Activated CD4-positive, alpha-beta T cell treated with anti-CD3 and anti-CD28 coated beads, Interleukin-2, Interleukin-4, amounts not matched to agents 100 ng/mL and 50 ng/mL, durations not matched to agents 16 hours and 8 hours (primary cell): Measurements from ENCODE around the gene PTGIS.
A peak's percentile ranks its signal among the peaks of the same experiment; 100 is the strongest.

ENCODE experiments used
- DNase-seq: peaks from one replicate; pipeline ENCODE4 v3.0.0-alpha.2; 2020; ENCODE audit warnings: low spot score

PTGIS gene

DNA sequence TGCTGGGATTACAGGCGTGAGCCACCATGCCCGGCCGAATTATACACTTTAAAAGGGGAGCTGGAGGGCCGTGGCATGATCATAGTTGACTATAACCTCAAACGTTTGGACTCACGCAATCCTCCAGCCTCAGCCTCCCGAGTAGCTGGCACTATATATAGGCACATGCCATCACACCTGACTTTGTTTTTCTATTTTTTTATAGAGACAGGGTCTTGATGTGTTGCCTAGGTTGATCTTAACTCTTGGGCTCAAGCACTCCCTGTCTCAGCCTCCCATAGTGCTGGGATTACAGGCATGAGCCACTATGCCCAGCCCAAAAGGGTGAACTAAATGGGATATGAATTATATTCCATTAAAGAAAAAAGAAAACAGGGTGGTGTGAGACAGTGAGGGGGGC, 7.8 kb downstream of the PTGIS start:
- DNase-seq, result no peak

DNA sequence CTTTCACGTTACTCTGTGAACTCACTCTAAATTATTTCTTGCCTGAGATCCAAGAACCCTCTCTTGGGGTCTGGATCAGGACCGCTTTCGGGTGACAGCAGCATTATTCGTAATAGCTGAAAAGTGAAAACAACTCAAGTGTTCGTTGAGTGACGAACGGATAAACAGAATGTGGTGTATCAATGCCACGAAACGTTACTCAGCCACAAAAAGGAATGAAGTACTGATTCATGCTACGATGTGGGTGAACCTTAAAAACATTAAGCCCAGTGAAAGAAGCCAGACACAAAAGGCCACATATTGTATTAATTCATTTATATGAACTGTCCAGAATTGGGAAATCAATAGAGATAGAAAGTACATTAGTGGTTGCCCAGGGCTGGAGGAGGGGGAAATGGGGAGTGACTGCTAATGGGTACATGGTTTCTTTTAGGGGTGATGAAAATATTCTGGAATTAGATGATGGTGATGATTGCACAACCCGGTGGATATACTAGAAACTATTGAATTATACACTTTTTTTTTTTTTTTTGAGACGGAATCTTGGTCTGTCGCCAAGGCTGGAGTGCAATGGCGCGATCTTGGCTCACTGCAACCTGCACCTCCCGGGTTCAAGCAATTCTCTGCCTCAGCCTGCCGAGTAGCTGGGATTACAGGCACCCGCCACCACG, 8.4 kb downstream of the PTGIS start:
- no peak for DNase-seq

DNA sequence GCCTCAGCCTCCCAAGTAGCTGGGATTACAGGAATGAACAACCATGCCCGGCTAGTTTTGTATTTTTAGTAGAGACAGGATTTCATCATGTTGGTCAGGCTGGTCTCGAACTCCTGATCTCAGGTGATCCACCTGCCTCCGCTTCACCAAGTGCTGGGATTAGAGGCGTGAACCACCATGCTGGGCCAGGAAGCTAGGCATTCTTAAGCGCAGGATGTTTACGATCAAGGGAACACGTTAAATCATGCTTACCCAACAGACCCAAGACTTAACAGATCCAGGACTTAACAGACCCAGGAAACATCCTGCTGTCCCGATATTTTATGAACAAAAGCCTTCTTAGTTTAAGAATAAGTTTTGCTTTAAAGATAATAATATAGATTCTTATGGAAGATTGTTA, 9.1 kb downstream of the PTGIS start:
- no peak for DNase-seq

DNA sequence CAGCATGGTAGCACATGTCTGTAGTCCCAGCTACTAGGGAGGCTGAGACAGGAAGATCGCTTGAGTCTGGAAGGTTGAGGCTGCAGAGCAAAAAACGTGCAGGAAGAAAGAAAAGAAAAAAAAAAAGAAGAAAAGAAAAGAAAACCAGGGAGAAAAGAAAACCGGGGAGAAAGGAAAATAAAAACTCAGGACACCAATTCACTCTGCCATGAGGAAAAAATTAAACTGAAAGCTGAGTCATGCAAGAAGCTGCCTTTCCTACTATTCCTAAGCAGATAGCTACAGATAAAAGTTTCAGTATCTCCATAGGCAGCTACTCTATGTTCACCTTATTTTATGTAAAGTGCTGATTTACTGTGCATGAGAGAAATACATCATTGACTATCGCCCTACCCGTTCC, 10.5 kb downstream of the PTGIS start:
- no peak for DNase-seq

DNA sequence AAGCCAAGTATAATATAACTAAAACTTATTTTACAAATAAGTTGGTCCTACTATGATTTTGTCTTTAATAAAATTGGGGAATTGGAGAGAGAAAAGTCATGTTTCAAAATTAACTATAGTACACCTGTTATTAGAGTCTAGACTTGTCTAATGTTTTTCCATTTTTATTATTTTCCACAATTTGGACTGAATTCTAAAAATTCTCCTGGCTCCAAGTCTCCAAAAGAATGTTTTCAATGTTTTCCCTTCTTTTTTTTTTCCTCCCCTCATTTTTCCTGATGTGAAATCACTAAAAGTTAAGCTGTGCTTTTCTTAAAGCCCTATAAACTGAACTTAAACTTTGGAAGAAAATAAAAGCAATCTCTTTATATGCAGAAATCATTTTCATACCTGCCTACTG, 11.3 kb downstream of the PTGIS start:
- no peak for DNase-seq

DNA sequence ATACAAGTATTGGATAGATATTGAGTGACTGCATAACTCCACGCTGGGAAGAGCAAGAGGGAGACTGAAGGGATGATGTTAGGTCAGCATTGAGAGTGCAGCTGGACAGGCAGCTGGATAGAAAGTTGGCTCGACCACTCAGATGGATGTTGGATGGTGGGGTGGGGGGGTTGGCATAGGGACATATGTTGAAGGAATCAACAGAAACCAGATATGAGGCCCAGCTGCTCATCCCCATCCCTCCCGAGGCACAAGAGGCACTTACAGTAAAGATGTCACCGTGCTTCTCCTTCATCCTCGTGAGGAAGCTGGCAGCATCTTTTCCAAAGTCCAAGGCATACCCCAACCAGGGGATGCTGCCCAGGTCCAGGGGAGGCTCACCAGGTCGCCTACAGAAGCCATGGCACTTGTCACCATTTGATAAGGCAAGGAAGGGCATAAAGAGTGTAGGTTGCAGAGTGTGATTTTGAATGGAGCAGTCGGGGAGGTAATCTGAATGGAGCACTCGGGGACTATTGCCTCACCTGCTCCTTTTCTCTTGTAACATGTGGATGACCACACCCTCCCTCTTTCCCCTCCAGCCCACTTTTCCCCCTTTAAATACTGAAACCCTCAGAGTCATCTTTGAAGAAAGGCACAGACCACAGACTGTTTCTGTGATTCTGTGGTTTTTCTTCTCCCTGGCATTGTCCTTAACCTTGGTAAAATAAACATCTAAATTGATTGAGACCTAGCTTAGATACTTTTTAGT, 18.0 kb downstream of the PTGIS start:
- peak; percentile 50 for DNase-seq

DNA sequence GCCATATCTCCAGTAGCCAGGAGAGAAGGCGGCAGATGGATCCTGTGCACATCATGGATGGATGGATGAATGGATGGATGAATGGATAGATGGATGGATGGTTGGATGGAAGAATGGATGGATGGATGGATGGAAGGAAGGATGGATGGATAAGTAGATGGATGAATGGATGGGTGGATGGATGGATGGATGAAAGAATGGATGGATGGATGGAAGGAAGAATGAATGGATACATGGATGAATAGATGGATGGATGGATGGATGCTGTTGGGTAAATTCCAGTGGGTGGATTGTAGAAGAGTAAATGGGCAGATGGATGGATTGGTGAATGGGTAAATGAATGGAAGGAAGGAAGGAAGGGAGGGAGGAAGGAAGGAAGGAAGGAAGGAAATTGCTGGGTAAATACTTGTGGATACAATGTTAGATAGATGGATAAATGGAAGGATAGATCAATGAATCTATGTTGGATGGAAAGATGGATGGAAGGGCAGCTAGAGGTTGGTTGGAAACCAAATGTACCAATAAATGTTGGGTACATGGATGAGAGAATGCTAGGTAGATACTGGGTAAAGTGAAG, 19.5 kb downstream of the PTGIS start:
- no peak for DNase-seq

DNA sequence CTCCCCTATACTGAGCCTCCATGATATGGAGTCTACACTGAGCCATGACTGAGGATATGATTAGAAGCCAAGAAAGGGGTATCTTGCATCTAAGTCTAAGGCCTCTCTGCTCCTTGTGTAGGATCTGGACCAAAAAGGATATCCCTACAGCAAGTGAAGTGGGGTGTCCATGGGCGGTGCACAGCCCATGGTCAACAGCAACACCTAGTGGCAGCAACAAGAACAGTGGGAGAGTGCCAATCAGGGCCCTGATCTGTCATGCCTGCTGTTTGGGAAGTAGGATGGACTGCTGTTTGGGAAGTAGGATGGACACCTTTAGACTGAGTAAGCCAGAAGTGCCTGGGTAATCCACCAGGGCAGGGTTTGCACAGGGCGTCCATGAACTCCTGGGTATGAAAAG, 22.4 kb downstream of the PTGIS start:
- DNase-seq, result no peak

DNA sequence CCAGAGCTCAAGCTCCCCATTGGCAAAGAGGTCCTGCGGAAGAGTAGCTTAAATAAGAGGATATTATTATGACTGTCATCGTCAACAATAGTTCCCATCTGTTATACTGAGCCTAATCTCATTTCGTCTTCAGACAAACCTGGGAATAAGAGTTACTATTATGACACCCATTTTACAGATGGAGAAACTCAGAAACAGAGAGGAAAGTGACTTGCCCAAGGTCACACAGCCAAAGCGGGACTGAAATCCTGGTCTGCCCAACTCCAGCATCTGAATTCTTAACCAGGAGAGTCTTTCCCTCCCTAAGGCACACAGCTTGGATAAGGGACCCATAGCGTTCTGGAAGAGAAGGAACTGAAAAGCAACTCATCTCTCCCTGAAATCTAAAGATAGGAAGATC, 23.4 kb downstream of the PTGIS start:
- DNase-seq, result no peak

DNA sequence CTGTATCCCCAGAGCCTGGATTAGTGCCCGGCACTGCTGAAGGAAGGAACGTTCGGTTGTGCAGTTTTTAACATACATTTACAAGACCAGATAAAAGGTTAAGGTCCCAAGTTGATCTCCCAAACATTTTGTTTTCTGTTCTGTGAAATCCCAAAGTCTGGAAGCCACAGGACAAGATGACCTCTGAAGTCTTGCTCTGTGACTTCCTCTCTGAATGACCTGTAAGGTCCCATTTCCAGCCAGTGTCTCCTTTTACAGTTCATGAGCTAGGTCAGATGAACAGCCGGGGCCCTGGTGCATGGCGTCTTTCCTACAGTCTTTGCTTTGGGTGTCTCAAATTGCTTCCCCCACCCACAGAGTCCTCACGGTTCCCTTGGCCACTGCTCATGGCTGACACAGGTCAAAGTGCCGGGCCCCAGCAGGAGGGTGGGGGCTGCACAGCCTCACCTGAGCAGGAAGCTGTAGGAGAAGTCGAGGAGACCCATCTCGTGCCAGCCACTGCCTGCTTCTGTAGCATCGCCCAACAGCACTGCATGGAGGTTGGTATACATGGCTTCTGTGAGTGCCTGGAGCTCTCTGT, 24.0 kb downstream of the PTGIS start:
- DNase-seq, result no peak

DNA sequence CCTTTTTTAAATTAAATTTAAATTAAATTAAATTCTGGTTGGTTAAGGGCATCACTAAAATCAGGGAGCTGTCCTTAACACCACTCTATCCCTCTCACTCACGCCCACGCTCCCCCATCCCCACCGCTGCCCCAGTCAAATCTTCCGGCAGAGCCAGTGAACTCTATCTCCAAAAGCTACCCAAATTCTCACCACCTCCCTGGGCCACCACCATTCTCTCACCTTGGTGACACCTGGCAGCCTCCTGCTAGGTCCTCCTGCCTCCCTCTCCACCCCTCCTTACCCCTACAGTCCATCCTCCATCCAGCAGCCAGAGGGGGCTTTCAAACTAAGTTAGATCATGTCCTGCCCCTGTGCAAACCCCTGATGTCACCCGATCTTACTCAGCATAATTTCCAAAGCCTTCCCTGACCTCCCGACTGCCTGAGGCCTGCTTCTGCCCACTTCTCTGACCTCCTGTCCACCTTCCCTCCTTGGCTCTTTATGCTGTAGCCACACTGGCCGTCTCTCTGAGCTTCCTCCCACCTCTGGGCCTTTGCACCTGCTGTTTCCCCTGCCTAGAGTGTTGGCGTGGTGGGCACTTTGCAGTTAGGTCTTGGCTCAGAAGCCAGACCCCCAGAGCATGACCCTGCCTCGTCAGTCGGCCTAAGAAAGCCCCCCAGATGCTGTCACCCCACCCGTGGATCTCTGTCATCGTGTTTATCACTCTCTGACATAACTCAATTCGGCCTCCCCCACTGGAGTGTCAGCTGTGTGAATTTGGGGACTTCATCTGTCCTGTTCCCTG, 24.7 kb downstream of the PTGIS start:
- no peak for DNase-seq

DNA sequence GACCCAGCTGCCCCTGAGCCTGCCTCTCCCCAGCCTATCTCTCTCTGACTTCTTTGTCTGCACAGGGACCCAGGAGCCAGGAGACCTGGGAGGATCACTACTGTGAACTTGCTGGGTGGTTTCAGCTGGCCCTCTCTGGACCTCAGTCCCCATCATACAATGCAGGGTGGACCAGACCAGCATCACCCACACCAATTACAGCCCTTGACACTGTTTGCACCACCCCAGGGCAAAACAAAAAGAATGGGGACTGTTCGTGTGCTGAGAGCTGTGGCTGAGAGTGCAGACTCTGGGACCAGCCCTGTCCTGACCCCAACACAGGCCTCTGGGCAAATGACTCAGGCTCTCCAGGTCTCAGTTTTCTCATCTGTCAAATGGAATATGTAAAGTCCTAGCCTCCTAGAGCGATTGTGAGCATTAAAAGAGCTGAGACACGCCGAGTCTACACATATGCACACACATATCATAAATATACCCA, 25.4 kb downstream of the PTGIS start:
- no peak for DNase-seq

DNA sequence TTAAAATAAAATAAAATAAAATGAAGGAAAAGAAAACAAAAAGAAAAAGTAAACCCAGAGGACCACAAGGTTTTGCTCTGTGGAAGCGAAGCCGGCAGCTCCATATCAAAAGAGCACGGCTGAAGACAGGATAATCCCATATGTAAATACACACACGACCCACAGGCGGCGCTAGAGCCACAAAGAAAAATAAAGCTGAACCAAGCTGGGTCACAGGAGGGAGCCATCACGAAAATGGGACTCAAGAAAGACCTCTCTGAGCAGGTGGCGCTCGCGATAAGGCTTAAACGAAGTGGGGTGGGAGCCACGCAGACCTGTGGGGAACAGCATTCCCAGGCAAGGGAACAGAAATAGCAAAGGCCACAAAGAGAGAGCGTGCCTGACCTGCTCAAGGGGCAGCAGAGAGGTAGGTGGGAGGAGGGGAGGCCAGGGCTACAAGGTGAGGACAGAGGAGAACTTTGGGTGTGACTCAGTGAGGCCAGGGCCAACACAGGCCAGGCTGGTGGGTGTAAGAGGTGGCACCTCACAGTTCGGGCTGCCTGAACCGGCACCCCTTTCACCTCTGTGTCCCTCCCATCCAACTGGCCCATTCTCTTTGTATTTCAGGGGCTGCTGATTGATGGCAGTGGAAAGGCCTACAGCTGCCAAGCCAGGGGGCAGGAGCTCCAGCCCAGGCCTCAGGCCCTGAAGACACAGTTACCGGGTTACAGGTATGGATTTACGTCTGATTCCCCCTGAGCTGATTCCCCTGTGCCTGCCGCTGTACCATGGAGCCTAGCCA, 26.0 kb downstream of the PTGIS start:
- DNase-seq, result peak; percentile 81

DNA sequence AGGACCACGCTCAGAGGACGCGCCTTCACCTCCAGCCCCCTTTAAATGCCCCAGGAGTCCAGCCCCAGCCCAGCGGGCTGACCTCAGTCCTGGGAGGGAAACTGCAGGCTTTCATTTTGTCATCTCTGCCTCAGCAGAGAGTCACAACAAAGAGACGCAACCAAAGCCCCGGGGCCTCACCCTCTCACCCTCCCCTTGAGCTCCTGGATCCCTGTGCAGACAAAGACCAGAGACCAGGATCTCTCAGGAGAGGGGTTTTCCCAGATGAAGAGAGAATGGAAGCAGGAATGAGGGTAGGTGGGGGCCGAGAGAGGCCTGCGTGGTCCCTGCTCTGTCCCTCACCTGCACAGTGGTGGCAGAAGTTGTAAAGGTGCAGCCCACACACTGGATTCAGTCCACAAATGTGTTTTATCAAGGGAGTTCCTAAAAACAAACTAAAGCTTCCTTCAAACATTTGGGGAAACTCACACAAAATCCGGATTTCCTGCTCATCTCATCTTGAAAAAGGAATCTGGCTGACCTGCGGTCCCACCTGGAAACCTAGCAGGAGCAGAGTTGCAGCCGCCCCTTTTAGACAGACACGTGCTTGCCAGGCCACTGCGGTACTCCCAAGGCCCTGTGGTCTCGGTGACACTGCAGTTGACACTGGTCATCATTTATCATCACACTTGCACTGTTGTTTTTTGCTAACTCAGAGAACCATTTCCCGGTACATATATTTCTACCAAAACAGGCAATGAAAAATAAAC, 27.1 kb downstream of the PTGIS start:
- DNase-seq, result no peak

DNA sequence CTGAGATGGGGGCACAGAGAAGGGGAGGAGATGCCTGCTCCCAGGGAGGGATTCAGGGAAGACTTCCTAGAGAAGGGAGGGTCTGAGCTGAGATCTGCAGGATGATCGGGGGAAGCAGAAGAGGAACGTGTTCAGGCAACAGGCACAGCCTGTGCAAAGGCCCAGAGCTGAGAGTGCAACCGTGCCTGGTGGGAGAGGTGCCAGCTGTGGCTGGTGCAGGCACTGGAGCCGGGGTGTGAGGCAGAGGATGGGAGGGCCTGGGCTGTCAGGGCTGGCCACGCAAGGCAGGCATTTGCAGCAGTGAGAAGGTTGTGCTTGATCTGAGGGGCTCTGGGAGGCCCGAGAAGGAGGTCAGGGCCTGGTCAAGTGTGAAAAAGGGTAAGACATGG, 27.7 kb downstream of the PTGIS start:
- no peak for DNase-seq

DNA sequence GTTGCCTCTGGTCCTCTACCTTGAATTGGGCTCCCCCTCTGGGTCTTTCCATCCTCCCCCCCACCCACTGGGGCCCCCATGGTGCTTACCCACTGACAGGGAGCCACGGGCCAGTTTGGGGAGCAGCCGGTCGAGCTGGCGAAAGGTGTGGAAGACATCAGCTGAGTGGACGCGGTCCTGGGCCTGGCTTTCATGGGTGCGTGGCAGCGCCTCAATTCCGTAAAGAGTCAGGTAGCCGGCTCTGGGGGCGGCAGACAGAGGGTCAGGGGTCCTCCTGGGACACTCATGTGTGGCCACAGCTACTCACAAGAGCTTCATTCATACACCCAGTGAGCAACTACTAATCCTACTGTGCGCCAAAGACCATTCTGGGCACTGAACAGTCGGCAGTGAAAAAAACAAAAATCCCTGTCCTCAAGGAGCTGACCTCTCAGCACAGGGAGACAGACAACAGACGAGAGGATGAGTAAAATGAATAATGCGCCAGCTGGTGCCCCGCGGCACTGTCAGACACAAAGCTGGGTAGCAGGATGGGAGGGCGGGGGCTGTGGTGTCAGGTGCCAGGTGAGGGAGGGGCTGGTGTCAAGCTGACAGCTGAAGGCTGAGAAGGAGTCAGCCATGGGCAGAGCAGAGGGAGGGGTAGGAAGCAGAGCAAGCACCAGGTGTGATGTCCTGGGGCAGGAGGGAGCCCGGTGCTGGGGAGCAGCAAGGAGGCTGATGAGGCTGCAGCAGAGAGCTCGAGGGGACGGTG, 28.3 kb downstream of the PTGIS start:
- DNase-seq, result no peak

DNA sequence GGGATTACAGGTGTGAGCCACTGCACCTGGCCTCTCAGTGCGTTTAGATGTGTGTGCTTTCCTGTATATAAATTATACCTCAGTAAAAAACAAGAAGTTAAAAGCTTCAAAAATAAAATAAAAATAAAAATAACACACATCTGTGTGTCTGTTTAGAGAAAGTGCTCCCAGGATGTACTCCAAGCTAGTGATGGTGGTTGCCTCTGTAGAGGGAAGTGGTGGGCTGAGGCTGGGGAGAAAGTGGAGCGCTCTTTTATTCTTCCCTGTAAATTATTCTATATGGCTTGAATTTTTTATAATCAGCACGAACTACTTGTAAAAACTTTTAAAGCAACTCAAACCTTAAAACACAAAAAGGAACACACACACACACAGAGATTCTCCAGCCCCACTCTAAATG, 29.0 kb downstream of the PTGIS start:
- no peak for DNase-seq

DNA sequence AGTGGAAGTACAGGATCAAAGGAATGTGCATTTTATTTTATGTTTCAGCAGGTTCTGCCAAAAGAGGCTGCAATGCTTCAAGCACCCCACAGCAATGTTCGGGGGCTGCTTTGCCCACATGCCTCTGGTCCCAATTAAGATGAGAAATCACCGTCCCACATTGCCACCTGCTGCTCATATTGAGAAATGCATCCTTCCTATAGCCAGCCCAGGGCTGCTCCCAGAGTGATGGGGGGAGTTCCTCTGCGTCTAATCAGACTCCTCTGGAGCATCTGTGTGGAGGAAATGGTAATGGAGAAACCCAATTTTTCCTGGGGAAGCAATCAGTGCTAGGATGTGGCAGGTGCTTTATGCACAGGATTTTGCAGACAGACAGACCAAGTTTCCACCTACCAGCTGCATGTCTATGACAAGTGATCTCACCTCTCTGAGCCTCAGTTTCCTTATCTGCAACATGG, 33.7 kb downstream of the PTGIS start:
- DNase-seq, result peak; percentile 75

DNA sequence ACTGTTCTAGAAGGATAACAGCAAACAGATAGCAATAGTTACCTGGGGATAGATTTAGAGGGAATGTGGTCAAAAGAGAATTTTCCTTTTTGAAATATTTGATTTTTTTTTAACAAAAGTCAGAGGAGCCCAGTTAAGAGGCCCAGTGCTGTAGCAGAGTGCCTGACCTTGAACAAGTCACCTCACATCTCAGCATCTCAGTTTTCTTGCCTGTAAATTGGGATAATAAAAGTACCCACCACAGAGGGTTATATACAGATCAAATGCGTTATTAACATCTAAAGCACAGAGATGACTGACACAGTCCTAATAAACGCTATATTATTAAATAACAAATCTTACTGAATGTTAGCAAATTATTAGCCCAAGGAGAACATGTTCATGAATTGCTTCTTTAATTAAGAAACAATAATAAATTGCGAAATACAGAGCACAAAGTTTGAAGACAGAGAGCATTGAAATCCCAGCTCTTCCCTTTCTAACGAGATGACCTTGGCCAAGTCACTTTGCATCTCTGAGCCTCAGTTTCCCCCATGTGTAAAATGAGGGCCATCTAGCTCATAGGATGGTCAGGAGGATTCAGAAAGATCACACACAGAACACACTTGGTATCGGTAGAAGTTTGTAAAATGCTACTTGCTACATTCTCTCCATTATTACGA, 35.5 kb downstream of the PTGIS start:
- no peak for DNase-seq
